NCI-H1436 (cell line): ENCODE measurements around the gene CFAP65.
A peak's percentile ranks its signal among the peaks of the same experiment; 100 is the strongest.

Experiments
- DNase-seq: peaks from one replicate; lab custom pipeline; 2025; lab: John Stamatoyannopoulos, UW

CFAP65 gene

GRCh38 chr2:218975060-218975777, 66.1 kb downstream of the CFAP65 start:
- DNase-seq, result no peak

GRCh38 chr2:218970894-218971293, 70.4 kb downstream of the CFAP65 start:
- no peak for DNase-seq

- no peak for DNase-seq
These were observed 77.1 kb downstream of the CFAP65 start for GRCh38 chr2:218964041-218964771.

- DNase-seq, result no peak
These were observed 77.7 kb downstream of the CFAP65 start for GRCh38 chr2:218963601-218964000.

- peak; percentile 88 for DNase-seq
These were observed 78.3 kb downstream of the CFAP65 start for GRCh38 chr2:218962859-218963492.

GRCh38 chr2:218961651-218962570, 79.4 kb downstream of the CFAP65 start:
- DNase-seq, result peak; percentile 49

- DNase-seq, result no peak
These were observed 80.1 kb downstream of the CFAP65 start for GRCh38 chr2:218961229-218961628.

- DNase-seq, result no peak
These were observed 80.8 kb downstream of the CFAP65 start for GRCh38 chr2:218960309-218961165.

- no peak for DNase-seq
These were observed 81.5 kb downstream of the CFAP65 start for GRCh38 chr2:218959761-218960308.

GRCh38 chr2:218959141-218959731, 82.1 kb downstream of the CFAP65 start, which contains the start of gene CDK5R2:
Gene CDK5R2 (plus strand): TSS chr2:218959666. CDS start chr2:218959821, 155 bp downstream.
- peak; percentile 92 for DNase-seq

- no peak for DNase-seq
These were observed 83.0 kb downstream of the CFAP65 start for GRCh38 chr2:218958276-218958675.

- no peak for DNase-seq
These were observed 83.6 kb downstream of the CFAP65 start for GRCh38 chr2:218957671-218958070.

GRCh38 chr2:218956039-218956438, 85.3 kb downstream of the CFAP65 start:
- DNase-seq, result no peak

- DNase-seq, result no peak
These were observed 86.6 kb downstream of the CFAP65 start for GRCh38 chr2:218954541-218955300.

- DNase-seq, result no peak
These were observed 87.9 kb downstream of the CFAP65 start for GRCh38 chr2:218953366-218953954.
